T47D (cell line): Measurements from ENCODE around the gene STK32C.

Experiments used
- DNase-seq, 2 experiments: peaks; one replicate each; pipeline versions ENCODE4 v3.0.0 to v3.0.0-alpha.2; 2011 to 2012; ENCODE audit warnings: low read depth in 1 of 2, low spot score in 1 of 2
- JUND ChIP-seq: IDR thresholded peaks from 2 replicates; pipeline ENCODE4 v1.6.1; 2012; ENCODE audit warnings: low read depth
- in situ Hi-C: cut with HindIII; loops from 2 replicates; pipeline ENCODE4 v1.10.0; 2016; ENCODE audit warnings: low sequenced_read_pairs, low pct_unique_long_range_greater_than_20kb

STK32C gene

DNA sequence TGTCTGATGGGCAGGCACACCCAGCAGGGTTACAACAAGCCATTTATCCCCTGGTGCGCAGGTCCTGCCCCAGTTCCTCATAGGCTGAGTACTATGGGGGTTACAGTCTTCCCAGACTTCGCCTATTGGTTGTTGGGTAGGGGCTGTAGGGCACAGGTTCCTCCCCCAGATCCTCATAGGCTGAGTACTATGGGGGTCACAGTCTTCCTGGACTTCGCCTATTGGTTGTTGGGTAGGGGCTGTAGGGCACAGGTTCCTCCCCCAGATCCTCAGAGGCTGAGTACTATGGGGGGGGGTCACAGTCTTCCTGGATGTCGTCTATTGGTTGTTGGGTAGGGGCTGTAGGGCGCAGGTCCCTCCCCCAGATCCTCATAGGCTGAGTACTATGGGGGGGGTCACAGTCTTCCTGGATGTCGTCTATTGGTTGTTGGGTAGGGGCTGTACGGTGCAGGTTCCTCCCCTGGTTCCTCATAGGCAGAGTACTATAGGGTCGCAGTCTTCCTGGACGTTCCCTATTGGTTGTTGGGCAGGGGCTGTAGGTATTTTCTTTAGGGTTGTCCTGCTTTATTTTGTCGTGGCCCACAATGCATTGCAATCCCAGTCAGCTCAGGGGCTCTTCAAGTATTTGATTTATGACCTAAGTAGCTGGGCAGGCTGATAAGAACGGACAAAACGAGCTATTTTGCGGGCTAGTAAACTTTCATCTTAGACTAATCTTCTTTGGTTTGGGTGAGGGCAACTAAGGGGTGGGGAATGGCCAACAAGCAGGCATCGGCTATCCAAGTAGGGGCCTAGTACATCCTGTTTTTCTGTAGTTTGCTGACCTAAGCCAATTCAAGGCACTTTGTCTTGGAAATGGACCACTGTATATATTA lies 27.7 kb upstream of the STK32C start:
- DNase-seq = peak in 1 of 2 experiments; percentile 12
- no peak for TF ChIP-seq JUND
- in situ Hi-C loops = no loop called here

DNA sequence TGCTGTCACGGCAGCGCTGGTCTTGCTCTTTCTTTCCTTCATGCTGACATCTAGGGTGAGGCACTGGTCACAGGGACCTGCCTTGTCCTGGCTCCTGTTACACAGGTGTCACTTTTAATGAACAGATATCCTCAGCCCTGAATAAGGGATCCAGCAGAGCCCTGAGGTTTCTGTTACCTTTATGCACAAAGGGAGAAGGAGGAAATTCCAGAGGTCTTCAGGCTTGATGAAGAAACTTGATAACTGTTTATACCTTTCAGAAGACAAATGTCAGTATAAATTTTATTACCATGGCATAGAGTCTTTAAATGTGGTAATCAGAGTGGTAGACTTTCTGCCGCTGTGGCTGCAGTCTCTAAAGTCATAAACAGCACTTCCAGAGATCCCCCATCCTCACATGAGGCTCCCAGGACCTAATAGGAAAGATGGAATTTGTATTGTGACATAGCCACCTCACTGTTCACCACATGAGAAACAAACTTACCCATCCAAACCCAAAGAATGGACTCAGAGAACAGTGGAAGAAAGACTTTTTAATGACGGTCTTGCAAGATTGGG lies 27.0 kb upstream of the STK32C start:
- no peak for TF ChIP-seq JUND
- no peak for DNase-seq
- in situ Hi-C loops = no loop called here

DNA sequence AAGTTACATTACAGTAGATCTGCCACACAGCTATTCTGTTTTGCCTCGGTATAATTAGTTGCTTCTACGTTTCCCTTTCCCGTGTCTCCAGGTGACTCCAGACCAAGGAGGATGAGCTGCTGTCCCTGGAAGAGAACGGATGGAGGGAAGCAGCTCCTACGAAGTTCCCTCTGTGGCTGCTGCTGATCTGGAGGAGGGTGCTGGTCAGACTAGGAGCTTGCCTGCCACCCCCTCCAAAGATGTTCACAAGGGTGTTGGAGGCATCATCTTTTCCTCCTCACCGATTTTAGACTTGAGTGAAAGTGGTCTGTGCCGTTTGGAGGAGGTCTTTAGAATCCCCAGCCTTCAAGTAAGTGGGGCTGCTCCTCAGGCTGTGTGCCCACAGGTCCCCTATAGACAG lies 25.6 kb upstream of the STK32C start:
- no peak for TF ChIP-seq JUND
- no peak for DNase-seq
- in situ Hi-C loops = no loop called here

DNA sequence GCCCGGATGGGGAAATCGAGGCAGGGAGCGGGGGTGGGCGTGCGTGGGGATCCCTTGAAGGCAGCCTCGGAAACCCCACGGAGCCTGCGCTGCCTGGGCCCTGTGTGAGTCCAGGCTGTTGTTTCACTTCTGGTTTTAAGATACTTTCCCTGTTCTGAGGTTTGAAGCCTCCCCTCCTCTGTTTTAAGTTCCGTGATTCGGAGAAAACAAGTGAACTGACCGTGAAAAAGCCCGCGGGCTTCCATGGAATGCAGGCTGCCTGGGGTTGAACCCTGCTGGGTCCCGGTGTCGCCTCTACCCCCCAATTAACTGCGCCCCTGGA lies 24.6 kb upstream of the STK32C start:
- TF ChIP-seq JUND = no peak
- in situ Hi-C loops = no loop called here

DNA sequence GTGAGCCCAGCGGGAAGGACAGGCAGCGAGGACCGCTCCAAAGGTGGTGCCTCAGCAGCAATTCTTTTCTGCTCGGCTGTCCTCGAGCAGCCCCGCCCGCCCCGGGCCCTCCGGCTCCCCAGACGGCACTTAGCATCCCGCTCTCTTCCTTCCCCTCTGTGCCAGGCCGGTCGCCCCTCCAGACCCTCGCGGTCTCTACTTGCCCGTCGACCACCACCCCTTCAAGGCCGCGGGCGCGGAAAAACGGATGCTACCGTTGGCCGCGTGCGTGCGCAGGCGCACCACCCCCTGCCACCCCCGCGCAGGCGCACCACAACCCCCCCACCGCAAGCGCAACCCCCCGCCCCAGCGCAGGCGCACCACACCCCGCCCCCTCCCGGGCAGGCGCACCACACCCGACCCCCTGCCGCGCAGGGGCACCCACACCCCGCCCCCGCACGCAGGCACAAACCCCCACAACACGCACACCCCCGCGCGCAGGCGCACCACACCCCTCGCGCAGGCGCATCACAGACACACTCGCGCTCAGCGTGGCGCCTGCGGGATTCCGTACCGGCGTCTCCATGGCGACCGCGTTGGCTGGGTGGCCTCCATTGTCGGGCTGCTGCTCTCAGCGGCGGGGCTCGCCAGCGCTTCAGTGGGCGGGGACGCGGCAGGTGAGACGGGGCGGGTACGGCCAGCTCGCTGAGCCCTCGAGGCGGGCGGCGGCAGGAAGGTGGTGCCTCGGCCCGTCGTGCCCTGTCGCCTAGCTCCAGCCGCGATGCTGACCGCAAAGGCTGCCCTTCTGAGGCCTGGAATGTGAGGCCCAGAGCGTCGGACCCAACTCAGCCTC lies 24.1 kb upstream of the STK32C start, which contains the start of gene LRRC27:
LRRC27 (plus strand) TSS at position 593 of the 832 bp plus-strand sequence. CDS start 1,332 bp downstream, outside the sequence.
- DNase-seq = peak; percentile 93 to 97

More for the DNA sequence above, 24.6 kb upstream of the STK32C start:
- DNase-seq = no peak

DNA sequence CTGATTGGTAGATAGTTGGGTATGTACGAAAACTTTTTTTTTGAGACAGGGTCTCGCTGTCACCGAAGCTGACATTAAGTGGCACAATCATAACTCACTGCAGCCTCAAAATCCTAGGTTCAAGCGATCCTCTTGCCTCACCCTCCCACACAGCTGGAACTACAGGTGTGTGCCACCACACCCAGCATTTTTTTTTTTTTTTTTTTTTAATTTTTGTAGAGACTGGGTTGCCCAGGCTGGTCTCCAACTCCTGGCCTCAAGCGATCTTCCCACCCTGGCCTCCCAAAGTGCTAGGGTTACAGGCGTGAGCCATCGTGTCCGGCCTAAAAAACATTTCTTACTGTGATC lies 22.7 kb upstream of the STK32C start:
- in situ Hi-C loops = no loop called here
- no peak for DNase-seq
- no peak for TF ChIP-seq JUND

More for the DNA sequence above, 24.1 kb upstream of the STK32C start, which contains the start of gene LRRC27:
- no peak for TF ChIP-seq JUND
- in situ Hi-C loops = no loop called here

DNA sequence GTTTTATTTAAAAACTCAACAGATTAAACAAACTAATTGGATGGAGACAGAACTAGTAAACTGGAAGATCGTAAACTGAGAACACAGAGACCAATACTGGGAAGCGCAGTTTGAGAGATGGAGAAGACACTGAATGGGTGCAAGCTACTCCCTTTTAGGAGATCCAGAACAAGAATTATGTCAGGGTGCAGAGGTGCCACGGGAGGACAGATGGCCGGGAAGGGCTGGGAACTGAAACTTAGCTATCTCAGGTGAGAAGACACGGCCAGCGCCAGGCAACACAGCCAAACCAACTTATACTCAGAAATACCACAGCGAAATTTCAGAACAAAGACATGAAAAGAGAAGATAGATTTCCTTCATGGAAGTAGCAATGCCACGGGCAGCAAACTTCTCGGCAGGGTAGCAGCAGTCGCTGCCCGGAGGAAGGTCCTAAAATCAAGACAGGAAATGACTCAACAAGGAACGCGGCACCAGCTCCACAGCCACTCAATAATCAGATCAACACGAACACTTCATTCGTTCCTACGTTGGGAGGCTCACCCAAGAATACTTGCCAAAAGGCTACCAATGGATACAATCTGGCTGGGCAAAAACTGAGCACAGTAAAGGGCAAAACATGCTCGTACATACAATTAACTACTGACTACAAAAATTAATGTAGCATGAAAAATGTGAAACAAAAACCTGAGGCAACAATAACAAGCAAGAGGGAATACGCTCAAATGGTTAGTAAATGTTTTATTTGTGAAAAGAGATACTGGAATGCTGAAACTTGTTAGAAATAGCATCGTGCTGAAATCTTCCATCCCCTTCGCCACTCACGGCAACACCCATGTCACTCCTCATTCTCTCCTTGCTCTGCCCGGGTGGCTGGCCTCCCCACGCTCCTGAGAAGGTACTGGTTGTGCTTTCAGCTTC lies 22.1 kb upstream of the STK32C start:
- TF ChIP-seq JUND = no peak

DNA sequence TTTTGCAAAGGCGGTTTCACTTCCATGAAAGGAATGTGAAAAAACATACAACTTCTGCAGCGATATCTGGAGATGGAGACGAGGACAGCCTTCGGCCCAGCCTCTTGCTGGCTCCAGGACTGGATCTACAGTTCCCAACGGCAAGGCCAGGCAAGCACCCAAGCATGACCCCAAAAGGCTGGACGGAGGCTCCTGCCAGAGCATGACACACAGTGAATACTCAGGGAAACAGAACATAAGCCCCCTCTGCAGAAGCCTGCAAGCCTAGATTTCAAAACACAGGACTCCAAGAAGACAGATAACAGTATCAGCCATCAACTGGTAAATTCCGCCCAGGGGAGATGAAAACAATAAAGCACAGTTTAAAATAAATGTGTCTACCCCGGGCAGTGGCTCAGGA lies 21.0 kb upstream of the STK32C start:
- no peak for DNase-seq
- in situ Hi-C loops = no loop called here

More for the DNA sequence above, 22.1 kb upstream of the STK32C start:
- peak; percentile 28 to 33 for DNase-seq
- in situ Hi-C loops = no loop called here

DNA sequence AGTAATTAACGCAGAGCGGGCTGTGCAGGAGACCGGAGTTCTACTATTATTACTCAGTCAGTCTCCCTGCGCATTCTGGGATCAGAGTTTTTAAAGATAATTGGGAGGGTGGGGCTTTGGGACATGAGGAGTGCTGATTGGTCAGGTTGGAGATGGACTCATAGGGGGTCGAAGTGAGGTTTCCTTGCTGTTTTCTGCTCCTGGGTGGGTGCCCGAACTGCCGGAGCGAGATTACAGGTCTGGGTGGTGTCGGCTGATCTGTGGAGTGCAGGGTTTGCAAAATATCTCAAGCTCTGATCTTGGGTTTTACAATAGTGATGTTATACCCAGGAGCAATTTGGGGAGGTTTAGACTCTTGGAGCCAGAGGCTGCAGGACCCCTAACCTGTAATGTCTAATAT lies 20.4 kb upstream of the STK32C start:
- in situ Hi-C loops = no loop called here
- no peak for DNase-seq
- no peak for TF ChIP-seq JUND

More for the DNA sequence above, 21.0 kb upstream of the STK32C start:
- TF ChIP-seq JUND = no peak

DNA sequence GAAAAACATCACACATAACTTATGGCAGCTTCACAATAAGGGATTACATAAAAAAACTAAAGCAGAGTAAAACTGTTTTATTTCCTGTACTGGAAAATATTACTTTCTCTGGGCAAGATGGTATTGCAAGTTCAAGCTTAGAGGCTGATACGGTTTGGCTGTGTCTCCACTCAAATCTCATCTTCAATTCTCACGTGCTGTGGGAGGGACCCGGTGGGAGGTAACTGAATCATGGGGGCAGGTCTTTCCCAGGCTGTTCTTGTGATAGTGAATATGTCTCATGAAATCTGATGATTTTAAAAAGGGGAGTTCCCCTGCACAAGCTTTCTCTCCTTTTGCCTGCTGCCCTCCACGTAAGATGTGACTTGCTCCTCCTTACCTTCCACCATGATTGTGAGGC lies 19.2 kb upstream of the STK32C start:
- no peak for DNase-seq
- in situ Hi-C loops = no loop called here
- no peak for TF ChIP-seq JUND

DNA sequence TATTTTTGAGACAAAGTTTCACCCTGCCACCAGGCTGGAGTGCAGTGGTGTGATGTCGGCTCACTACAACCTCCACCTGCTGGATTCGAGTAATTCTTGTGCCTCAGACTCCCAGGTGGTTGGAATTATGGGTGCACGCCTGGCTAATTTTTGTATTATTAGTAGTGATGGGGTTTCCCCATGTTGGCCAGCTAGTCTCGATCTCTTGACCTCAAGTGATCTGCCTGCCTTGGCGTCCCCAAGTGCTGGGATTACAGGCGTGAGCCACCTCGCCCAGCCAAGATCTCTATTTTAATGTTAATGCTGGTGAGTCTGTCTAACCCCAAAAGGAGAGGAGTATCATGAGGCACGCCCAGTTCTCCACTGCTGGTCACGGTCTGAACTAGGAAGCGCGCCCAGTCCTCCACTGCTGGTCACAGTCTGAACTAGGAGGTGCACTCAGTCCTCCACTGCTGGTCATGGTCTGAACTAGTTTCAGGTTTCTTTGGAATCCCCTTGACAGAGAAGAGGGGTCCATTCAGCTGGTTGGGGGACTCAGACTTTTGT lies 18.7 kb upstream of the STK32C start:
- in situ Hi-C loops = no loop called here
- no peak for TF ChIP-seq JUND
- no peak for DNase-seq

DNA sequence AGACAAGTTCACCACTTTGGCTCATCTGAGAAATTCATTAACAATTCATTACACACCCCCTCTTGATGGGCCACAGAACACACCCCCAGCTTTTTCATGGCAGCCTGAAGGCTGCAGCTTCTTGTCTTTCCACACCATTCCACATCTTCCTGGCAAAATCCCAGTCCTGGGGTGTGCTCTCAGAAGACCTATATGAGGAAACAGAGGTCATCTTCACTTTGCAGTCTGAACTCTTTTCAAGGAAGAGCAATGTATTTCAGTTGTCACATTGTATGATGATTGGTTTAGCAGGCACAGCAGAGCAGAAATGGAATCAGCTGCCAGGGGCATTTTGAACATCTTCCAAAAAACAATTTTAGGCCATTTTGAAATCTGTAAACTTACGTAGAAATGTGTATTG lies 16.4 kb upstream of the STK32C start:
- DNase-seq = no peak
- in situ Hi-C loops = no loop called here
- no peak for TF ChIP-seq JUND
